Hepatocyte (in vitro differentiated cells): ENCODE measurements around the gene NEB.

Experiments
- CTCF ChIP-seq: fragments of 200-600 bp; sonication (generic); IDR thresholded peaks from 2 replicates; pipeline ENCODE4 v1.5.1; 2016; ENCODE audit warnings: antibody characterized with exemption, mild to moderate bottlenecking; ENCODE audit not compliant: poor library complexity
- EZH2 ChIP-seq: fragments of 200-600 bp; sonication (generic); IDR thresholded peaks from 2 replicates; pipeline ENCODE4 v1.6.1; 2016; ENCODE audit warnings: antibody characterized with exemption, mild to moderate bottlenecking, borderline replicate concordance

DNA sequence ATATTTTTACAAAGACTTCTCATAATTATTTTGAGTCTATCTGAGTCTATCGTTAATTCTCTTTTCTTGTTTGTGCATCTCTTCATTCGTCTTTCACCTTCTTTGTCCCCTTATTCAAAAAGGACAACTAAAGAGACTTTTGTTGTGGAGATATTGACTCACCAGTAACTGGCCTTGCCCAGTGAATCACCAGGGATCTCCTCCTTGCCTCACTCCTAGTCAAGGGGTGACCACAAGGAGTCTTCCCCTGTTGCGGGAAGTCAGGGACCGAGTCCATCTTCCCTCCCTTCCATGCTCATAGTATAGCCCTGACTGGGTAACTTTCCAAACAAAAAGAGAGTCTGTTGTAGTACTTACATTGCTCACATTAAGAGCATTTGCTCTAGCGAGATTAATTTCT, 158.9 kb downstream of the NEB start:
- TF ChIP-seq CTCF (no peak), EZH2 (no peak)
